Activated CD4-positive, alpha-beta T cell treated with anti-CD3 and anti-CD28 coated beads, Interleukin-2, amount 50 U/mL, for 16 hours (primary cell): ENCODE results near the gene SH3PXD2B.

ENCODE experiments used
- DNase-seq: peaks from one replicate; pipeline ENCODE4 v3.0.0-alpha.2; 2020

SH3PXD2B gene

DNA sequence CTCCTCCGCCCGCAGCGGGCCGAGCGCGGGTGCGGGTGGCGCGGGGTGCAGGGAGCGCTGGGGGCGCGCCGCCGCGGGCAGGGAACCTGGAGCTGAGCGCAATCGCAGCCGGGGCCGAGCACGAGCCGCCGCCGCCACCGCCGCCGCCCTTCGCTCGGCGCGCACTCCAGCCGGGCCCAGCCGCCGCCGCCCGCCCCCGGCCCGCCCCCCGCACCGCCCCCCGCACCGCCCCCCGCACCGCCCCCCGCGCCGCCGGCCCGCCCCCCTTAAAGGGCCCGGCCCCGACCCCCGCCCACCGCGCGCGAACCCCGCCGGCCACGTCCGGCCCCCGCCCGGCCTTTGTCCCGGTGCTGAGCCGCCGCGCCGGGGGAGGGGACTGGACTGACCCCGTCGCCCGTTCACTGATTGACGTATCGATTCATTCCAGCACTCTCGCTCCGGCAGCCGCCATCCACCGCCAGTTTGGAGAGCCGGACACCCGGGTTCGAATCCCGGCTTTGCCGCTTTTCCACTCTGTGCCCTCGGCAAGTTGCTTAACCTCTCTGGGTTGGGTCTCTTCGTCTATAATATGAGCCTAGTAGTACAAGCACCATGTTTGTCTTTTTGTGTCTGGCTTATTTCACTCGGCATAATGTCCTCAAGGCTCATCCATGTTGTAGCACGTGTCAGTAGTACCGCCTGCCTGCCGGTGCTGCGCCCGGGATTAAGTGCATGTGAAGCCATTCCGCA is at the start of gene SH3PXD2B:
TSS of gene SH3PXD2B (minus strand) at position 168 of the 729 bp plus-strand sequence. CDS start 173 bp downstream, outside the sequence.
- DNase-seq, result peak; percentile 40

- no peak for DNase-seq
Observed at GRCh38 chr5:172502969-172503368, 48.6 kb upstream of the SH3PXD2B start.

DNA sequence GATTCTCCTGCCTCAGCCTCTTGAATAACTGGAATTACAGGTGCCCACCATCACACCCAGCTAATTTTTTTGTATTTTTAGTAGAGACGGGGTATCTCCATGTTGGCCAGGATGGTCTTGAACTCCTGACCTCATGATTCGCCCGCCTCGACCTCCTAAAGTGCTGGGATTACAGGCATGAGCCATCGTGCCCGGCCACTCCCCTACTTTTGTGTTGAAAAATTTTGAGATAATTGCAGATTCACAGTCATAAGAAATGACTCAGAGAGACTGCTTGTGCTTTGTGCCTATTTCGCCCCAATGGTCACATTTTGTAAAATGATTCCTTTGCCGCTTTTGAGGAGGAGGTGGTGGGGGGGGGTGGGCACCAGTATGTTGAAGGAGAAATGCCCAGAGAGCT is 48.1 kb upstream of the SH3PXD2B start:
- no peak for DNase-seq

- DNase-seq, result no peak
Observed at GRCh38 chr5:172501708-172502320, 47.5 kb upstream of the SH3PXD2B start.

DNA sequence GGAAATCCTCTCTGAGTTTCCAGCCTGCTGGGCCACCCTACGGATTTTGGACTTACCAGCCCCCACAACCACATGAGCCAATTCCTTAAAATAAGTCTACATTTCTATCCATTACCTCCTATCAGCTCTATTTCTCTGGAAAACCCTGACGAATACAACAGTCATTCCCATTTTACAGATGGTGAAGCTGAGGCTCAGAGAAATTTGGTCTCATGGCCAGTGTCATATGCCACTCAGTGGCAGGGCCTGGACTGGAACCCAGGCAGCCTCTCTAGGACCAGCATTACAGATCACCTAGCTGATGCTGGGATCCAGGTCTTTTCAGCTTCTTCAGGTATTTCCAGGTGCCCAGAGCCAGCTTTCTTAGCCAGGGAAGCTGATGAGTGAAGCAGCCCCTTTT is 45.0 kb upstream of the SH3PXD2B start:
- DNase-seq, result no peak

DNA sequence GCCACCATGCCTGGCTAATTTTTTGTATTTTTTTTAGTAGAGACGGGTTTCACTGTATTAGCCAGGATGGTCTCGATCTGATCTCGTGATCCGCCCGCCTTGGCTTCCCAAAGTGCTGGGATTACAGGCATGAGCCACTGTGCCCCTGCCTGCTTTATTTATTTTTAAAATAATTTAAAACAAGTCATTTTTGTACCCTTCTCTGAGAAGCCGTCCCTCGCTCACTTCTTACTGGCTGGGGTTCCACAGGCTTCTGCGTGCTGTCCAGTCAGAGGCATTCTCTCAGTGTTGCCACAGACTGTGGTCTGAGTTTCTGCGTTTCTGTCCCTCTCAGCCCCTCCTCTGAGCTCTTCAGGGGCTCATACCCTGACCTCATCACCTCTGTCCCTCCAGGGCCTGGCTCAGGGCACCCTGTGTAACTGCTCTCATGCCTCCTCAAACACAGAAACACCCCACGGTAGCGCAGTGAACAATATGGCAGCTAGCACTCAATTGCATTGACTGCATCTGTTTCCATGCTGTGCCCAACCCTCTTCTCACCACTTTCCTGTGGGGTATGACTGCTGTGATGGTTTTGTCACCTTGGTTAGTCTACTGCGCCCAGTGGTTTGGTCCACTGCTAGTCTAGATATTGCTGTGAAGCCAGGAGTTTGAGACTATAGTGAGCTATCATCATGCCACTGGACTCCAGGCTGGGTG is 44.3 kb upstream of the SH3PXD2B start:
- no peak for DNase-seq

- DNase-seq, result no peak
Observed at GRCh38 chr5:172497591-172498255, 43.4 kb upstream of the SH3PXD2B start.

DNA sequence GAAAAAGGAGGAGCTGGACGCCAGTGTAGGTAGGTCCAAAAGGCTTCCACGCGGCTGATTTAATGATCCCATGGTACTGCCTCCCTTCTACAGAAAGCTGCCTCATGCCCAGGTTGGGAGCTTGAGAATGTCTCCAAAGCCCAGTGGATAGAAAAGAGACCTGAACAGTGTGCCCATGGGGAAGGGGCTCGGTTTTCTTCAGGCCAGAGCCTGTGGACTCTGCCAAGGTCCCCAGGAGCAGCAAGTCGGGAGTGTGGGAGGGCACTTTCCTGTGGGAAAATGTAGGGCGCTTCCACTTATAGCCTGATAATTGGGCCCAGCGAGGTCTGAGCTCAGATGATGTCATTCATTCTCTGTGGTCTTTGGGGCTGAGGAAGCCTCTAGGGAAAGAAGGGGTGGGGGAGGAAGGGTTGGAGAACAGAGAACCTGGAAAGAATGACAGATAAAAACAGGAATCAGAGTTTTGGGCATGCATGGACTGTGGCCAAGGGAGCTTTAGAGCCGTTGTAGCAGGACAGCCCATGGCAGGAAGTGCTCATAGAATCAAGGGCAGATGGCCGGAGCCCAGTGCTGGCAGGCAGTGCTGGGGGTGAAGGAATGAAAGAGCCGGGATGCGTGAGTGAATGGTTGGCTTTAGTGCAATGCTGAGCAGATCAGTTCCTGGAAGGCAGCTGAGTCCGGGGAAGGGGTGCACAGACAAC is 42.5 kb upstream of the SH3PXD2B start:
- no peak for DNase-seq

- DNase-seq, result no peak
Observed at GRCh38 chr5:172494630-172495505, 40.5 kb upstream of the SH3PXD2B start.

DNA sequence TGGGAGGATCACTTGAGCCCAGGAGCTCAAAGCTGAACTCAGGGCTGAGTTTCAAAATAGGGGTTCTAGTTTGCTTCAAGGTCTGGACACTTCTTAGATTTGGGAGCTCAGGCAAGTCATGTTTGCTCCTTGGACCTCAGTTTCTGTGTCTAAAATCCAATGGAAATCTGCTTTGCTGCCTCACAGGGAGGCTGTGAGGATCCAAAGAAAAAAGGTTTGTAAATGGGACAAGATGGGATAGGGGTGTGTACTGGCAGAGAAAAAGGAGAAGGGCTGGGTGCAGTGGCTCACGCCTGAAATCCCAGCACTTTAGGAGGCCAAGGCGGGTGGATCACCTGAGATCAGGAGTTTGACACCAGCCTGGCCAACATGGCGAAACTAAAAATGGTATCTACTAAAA is 39.6 kb upstream of the SH3PXD2B start:
- no peak for DNase-seq

DNA sequence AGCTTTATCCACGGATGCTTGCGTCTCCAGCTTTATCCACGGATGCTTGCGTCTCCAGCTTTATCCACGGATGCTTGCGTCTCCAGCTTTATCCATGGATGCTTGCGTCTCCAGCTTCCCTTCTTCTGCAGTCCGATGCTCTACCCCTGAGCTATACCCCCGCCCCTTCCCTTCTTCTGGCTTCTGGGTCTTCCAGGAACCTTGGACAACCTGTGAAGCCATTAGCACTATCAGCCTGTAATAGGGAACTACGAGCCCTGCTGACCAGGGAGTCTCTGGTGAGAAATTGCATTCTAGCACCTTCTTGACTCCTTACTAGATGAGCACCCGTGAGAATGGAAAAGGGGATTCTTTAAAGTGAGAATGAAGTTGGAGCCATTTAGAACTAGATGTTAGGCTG is 39.1 kb upstream of the SH3PXD2B start:
- DNase-seq, result no peak

- DNase-seq, result no peak
Observed at GRCh38 chr5:172493002-172493401, 38.7 kb upstream of the SH3PXD2B start.

DNA sequence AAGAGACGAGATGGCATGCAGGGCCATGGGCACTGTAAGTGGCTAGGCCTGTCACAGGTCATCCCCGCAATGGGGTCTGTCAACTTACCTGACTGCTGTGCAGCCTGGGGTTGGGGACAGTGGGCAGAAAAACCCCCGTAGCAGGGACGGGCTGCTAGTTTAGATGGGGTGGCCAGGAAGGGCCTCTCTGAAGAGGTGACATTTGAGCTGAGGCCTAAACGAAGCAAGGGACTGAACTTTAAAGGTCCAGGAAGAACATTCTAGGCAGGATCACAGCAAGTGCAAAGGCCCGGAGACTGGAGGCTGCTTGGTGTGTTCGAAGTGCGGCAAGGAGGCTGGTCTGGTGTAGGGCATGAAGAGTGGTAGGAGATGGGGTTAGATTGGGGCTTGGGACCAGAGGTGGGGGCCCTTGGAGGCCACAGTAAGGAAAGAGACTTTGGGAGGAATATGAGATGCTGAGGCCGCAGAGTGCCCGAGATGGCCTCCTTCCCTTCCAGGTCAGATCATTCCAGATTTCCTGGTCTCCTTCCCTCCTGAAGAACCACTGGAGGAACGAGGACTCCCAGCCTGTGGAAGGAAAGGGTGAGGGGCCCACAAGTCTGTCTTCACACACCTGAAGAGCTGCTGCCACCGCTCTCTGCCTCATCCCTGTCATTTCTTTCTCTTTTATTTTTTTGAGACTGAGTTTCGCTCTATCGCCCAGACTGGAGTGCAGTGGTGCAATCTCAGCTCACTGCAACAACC is 37.9 kb upstream of the SH3PXD2B start:
- no peak for DNase-seq

- no peak for DNase-seq
Observed at GRCh38 chr5:172491481-172491880, 37.2 kb upstream of the SH3PXD2B start.

- no peak for DNase-seq
Observed at GRCh38 chr5:172490514-172491461, 36.5 kb upstream of the SH3PXD2B start.

GRCh38 chr5:172488221-172488620 is 33.9 kb upstream of the SH3PXD2B start:
- no peak for DNase-seq

- no peak for DNase-seq
Observed at GRCh38 chr5:172487671-172488070, 33.3 kb upstream of the SH3PXD2B start.

- DNase-seq, result no peak
Observed at GRCh38 chr5:172486912-172487311, 32.6 kb upstream of the SH3PXD2B start.

GRCh38 chr5:172486451-172486850 is 32.1 kb upstream of the SH3PXD2B start:
- no peak for DNase-seq
